ENCODE measurements around the gene GSTT4.
"Not testable (repeated sequence)": the region's sequence is repeated elsewhere in the genome, so short reads cannot be mapped to it uniquely, and the experiment has no call there.

GSTT4 gene

DNA sequence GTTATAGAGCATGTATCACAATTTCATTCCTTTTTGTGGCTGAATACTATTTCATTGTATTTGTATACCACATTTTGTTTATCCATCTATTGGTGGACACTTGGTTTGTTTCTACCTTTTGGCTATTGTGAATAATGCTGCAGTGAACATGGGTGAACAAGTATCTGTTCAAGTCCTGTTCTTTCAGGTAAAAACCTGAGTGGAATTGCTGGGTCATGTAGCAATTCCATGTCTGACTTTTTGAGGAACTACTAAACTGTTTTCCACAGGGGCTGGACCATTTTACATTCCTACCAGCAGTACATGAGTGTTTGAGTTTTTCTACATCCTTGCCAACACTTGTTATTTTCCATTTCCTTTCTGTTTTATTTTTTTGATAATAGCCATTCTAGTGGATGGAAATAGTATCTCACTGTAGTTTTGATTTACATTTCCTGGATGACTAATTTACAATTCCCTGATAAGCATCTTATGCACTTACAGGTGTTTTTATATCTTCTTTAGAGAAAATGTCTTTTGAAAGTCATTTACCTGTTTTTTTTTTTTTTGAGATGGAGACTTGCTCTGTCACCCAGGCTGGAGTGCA is 18.0 kb upstream of the GSTT4 start:
- no peak for DNase-seq

GRCh38 chr22:24021304-24021703 is 16.1 kb upstream of the GSTT4 start:
- no peak for DNase-seq

GRCh38 chr22:24016156-24016555 is 10.9 kb upstream of the GSTT4 start:
- DNase-seq = no peak

DNA sequence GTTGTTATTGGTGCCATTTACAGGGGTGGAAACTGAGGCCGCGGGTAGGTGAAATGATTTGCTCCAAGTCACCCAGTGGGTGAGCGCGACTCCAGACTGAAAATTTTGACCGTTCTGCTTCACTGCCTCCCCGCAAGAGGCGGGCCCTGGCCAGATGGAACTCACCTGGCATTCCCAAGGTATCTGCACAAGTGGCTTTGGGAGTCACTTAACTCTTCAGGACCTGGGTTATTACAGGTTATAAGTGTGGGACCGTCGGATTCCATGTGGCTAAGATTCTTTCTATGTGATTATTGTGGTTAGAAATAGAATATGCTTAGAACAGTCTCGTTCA is 6.4 kb upstream of the GSTT4 start:
- no peak for DNase-seq

- no peak for DNase-seq
Measured at GRCh38 chr22:24010018-24010391, 4.8 kb upstream of the GSTT4 start.

- no peak for DNase-seq
Measured at GRCh38 chr22:24009227-24010017, 4.2 kb upstream of the GSTT4 start.

GRCh38 chr22:24008381-24009226 is 3.4 kb upstream of the GSTT4 start:
- DNase-seq = no peak

DNA sequence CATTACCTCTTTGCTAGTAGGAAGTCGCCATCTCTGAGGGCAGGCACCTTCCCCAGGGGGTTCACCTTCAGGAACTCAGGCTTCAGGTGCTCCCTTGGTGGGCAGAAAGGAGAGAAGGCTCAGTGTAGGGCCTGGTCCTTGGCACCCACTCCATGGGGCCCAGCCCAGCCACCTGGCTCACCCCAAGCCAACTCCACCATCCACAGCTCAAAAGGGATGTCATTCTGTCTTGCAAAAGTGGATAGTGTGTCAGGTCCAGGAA is 2.7 kb upstream of the GSTT4 start:
- DNase-seq = no peak

GRCh38 chr22:24007253-24008021 is 2.2 kb upstream of the GSTT4 start:
- DNase-seq = no peak

DNA sequence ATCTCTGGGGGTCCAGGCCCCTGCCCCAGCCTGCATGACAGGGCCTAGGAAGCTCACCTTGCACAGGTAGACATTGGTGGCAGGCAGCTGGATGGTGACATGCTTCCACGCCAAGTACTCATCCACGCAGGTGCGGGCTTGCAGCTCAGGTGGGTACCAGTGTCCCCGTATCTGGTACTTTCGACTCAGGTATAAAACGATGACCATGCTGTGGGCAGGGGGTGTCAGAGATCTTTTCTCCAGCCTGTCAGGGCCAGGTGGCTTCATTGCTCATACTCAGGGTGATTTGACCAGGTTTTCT is 1.6 kb upstream of the GSTT4 start:
- DNase-seq = no peak

- no peak for DNase-seq
Measured at GRCh38 chr22:24006207-24006913, 1.1 kb upstream of the GSTT4 start.

DNA sequence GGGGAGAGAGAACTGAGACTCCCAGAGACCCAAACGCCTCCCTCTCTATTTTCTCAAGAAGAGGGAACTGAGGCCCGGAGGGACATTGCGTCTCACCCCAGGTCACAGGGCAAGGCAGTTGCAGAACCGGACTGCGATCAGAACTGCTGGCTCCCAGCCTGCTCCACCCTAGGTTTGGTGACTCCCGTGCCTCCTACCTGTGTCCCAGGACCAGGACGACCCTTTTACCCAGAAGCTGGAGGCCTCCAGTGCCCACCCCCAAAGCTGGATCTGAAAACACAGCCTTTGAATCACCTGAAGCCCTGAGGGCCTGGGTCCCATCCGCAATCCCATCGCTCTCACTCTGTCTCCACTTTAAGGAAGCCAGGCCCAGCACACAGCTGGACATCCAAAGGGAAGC is 1.4 kb downstream of the GSTT4 start:
- DNase-seq = no peak

DNA sequence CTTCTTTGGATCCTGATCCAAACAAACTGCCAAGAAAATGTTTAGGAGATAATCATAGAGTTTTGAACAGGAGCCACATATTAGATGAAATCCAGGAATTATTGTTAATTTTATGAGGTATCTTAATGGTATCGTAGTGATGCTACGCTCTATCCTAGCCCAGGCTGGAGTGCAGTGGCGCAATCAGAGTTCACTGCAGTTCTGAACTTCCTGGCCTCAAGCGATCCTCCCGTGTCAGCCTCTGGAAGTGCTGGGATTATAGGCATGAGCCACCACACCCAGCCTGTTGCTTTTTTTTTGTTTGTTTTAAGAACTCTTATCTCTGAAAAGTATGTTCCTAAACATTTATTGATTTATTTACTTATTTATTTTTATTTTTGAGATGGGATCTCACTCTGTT is 2.4 kb downstream of the GSTT4 start:
- no peak for DNase-seq

- DNase-seq = no peak
Measured at GRCh38 chr22:24002272-24002671, 3.0 kb downstream of the GSTT4 start.

DNA sequence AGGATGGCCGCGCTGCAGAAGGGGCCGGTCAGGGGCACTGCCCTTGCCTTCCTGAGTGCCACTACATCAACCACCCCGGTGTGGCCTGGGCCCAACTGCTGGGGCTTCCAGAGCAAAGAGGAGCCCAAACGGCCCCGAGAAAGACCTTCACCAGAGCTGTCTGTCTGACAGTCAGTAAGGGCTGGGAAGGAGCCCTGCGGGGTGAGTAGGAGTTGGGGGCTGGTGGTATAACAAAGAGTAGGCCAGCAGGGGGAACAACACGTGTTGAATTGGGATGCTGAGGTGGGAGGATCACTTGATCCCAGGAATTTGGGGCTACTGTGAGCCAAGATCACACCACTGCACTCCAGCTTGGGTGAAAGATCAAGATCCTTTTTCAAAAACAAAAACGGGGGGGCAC is 3.9 kb downstream of the GSTT4 start:
- no peak for DNase-seq

- not testable (repeated sequence) for DNase-seq
Measured at GRCh38 chr22:23999779-24000178, 5.5 kb downstream of the GSTT4 start.

DNA sequence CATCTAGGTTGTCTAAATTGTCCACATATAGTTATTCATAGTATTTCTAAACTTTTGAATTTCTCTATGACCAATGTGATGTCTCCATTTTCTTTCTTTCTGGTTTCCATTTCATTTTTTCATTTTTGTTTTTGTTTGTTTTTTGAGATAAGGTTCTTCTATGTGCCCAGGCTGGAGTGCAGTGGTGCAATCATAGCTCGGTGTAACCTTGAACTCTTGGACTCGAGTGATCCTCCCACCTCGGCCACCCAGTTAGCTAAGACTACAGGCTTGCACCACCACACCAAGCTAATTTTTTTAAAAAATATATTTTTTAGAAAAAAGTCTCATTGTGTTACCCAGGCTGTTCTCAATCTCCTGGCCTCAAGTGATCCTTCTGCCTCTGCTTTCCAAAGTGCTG is 8.2 kb downstream of the GSTT4 start:
- DNase-seq = no peak

GRCh38 chr22:23993581-23994177 is 11.6 kb downstream of the GSTT4 start:
- DNase-seq = not testable (repeated sequence)

- not testable (repeated sequence) for DNase-seq
Measured at GRCh38 chr22:23993080-23993479, 12.2 kb downstream of the GSTT4 start.

DNA sequence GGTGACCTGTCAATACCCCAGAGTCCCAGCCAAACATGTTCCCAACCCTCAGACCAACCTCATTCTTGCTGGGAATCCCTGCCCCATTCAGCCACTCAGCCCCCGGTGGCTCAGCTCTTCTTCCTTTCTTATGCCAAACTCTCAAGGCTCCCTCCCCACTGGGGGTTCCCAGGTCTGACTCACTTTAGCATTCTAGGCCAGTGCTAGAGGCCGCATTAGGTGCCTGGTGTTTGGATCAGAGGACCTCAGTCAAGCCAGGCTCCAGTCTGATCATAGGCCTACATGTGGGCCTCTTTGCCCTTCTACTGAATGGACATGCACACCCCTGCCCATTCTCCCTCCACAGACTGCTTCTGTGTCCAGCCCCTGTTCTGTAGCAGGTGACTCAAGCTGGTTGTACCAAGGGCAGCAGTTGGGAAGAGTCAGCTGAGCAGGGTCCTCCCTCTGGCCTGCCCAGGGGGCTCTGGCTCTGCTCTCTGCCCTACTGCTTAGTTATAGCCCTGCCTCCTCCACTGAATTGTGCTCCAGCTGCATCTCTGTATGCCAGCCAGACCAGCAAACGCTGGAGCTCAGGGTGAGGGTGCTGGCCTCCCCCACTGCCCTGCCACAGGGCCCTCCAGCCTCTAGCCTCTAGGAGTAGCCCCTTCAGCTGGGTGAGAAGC is 15.5 kb downstream of the GSTT4 start:
- DNase-seq = not testable (repeated sequence)

- not testable (repeated sequence) for DNase-seq
Measured at GRCh38 chr22:23986538-23987178, 18.6 kb downstream of the GSTT4 start.

GRCh38 chr22:23986089-23986488 is 19.2 kb downstream of the GSTT4 start:
- not testable (repeated sequence) for DNase-seq

Measured in islet precursor cell (in vitro differentiated cells).